GM12878 (cell line): ENCODE results near the gene KIDINS220. TPM values are rescaled to one million over a fixed set of nuclear protein-coding genes. Genes with fewer than 3 reads are reported as not detected.

Experiments used
- ATAC-seq: fragments of 200-7000 bp; cut with Tn5 transposase; 3 replicates; pipeline ENCODE4 v1.9.1; 2020; ENCODE audit warnings: mild to moderate bottlenecking, moderate library complexity
- BruUV-seq: library from RNA; stranded (reverse); fragments of 400-500 nt; replicated peaks from 2 replicates; lab custom pipeline; 2021; lab: Mats Ljungman, UMichigan
- CTCF ChIA-PET: fragments of 300-600 bp; sonication (Branson Sonifier 250); formaldehyde crosslinking; extraction: SDS; loops from one replicate; lab custom pipeline; 2021; ENCODE audit warnings: inconsistent platforms; lab: Yijun Ruan, JAX
- POLR2A ChIA-PET: fragments of 350-600 bp; formaldehyde crosslinking; extraction: SDS; loops from one replicate; lab custom pipeline; 2021; ENCODE audit warnings: inconsistent platforms; lab: Charles Lee
- RAD21 ChIA-PET: fragments of 300-600 bp; sonication (Branson Sonifier 250); formaldehyde crosslinking; loops from one replicate; lab custom pipeline; 2023; ENCODE audit warnings: antibody characterized with exemption; ENCODE audit not compliant: unreplicated experiment; lab: Charles Lee
- SMC1A ChIA-PET: fragments of 300-600 bp; sonication (Branson Sonifier 250); formaldehyde crosslinking; loops from one replicate; lab custom pipeline; 2023; ENCODE audit not compliant: unreplicated experiment, uncharacterized antibody; lab: Charles Lee
- DNase-seq: peaks from one replicate; pipeline ENCODE4 v3.0.0-alpha.2; 2011; ENCODE audit warnings: low read depth, low spot score
- FAIRE-seq: peaks from 3 replicates; lab custom pipeline; 2011; peaks lifted over from hg19 to GRCh38; lab: Jason Lieb, UNC
- H2AFZ ChIP-seq: 2 replicates; pipeline ENCODE4 v1.6.0; 2011; ENCODE audit warnings: low read depth, low read length, control low read depth; ENCODE audit not compliant: control insufficient read depth
- H3K27ac ChIP-seq: 2 replicates; pipeline ENCODE4 v1.5.1; 2011; ENCODE audit warnings: control low read depth; ENCODE audit not compliant: control insufficient read depth, insufficient read depth
- H3K27me3 ChIP-seq, 2 experiments: replicated peaks in 1 of 2; 2 replicates each; pipeline versions ENCODE4 v1.6.0 to v1.6.1; 2011; ENCODE audit warnings: low read length in 1 of 2; ENCODE audit not compliant: control insufficient read depth in 2 of 2, insufficient read depth in 2 of 2
- H3K36me3 ChIP-seq, 2 experiments: 2 replicates each; pipeline ENCODE4 v1.5.1; 2011; ENCODE audit warnings: low read length in 1 of 2; ENCODE audit not compliant: control insufficient read depth in 2 of 2, insufficient read depth in 2 of 2
- H3K4me1 ChIP-seq: 2 replicates; pipeline ENCODE4 v1.6.1; 2011; ENCODE audit warnings: mild to moderate bottlenecking, low read length, moderate library complexity, mixed read lengths; ENCODE audit not compliant: control insufficient read depth, insufficient read depth
- H3K4me2 ChIP-seq: 2 replicates; pipeline ENCODE4 v1.6.0; 2011; ENCODE audit warnings: control low read depth; ENCODE audit not compliant: control insufficient read depth, insufficient read depth
- H3K4me3 ChIP-seq: fragments of 200-600 bp; sonication (generic); 2 replicates; pipeline ENCODE4 v1.5.1; 2016
- H3K79me2 ChIP-seq: 2 replicates; pipeline ENCODE4 v1.6.0; 2011; ENCODE audit warnings: low read length; ENCODE audit not compliant: control insufficient read depth, insufficient read depth
- H3K9ac ChIP-seq: 2 replicates; pipeline ENCODE4 v1.8.0; 2011; ENCODE audit warnings: low read length, control low read depth, mixed read lengths; ENCODE audit not compliant: control insufficient read depth, insufficient read depth
- H3K9me3 ChIP-seq: replicated peaks from 3 replicates; pipeline ENCODE4 v1.5.1; 2011; ENCODE audit warnings: mild to moderate bottlenecking, low read length; ENCODE audit not compliant: control insufficient read depth, insufficient read depth
- H4K20me1 ChIP-seq: 2 replicates; pipeline ENCODE4 v1.6.0; 2011; ENCODE audit not compliant: control insufficient read depth, insufficient read depth
- ASH2L ChIP-seq: fragments of 300-600, 200-600 bp; sonication (generic); IDR thresholded peaks from 2 replicates; pipeline ENCODE4 v1.6.1; 2017; ENCODE audit warnings: low read depth, mild to moderate bottlenecking, borderline replicate concordance
- ATF7 ChIP-seq: fragments of 450-650 bp; IDR thresholded peaks from 2 replicates; pipeline ENCODE4 v1.6.1; 2016; ENCODE audit warnings: low read depth, mild to moderate bottlenecking
- CEBPB ChIP-seq, 2 experiments: fragments of 150-350 bp in 1 of 2; IDR thresholded peaks; 2 replicates each; pipeline ENCODE4 v1.6.1; 2012 to 2014; ENCODE audit warnings: low read depth in 2 of 2, low read length in 2 of 2, borderline replicate concordance in 1 of 2, inconsistent platforms in 1 of 2
- CREM ChIP-seq: IDR thresholded peaks from 2 replicates; pipeline ENCODE4 v1.6.1; 2014; ENCODE audit warnings: antibody characterized with exemption, low read depth
- JUNB ChIP-seq: IDR thresholded peaks from 2 replicates; pipeline ENCODE4 v1.6.1; 2016; ENCODE audit warnings: antibody characterized with exemption, mild to moderate bottlenecking
- MEF2A ChIP-seq: IDR thresholded peaks from 2 replicates; pipeline ENCODE4 v1.6.1; 2011; ENCODE audit warnings: low read depth, mild to moderate bottlenecking, low read length, moderate library complexity; ENCODE audit not compliant: insufficient read depth
- NFIC ChIP-seq: IDR thresholded peaks from 2 replicates; pipeline ENCODE4 v1.6.1; 2012; ENCODE audit warnings: low read depth, mild to moderate bottlenecking, inconsistent platforms, low read length, moderate library complexity
- PAX8 ChIP-seq: fragments of 450-650 bp; IDR thresholded peaks from 2 replicates; pipeline ENCODE4 v1.6.1; 2017; ENCODE audit warnings: mild to moderate bottlenecking, moderate library complexity
- RAD21 ChIP-seq: IDR thresholded peaks from 2 replicates; pipeline ENCODE4 v1.6.1; 2011; ENCODE audit warnings: mild to moderate bottlenecking, low read depth, low read length, moderate library complexity; ENCODE audit not compliant: insufficient read depth
- RBBP5 ChIP-seq: fragments of 200-600 bp; sonication (generic); conservative IDR thresholded peaks from 2 replicates; pipeline ENCODE4 v1.6.1; 2016
- WRNIP1 ChIP-seq: IDR thresholded peaks from 2 replicates; pipeline ENCODE4 v1.6.1; 2011; ENCODE audit warnings: low read depth, low read length, improper control_type of control experiment, borderline replicate concordance
- ZNF217 ChIP-seq: fragments of 450-650 bp; IDR thresholded peaks from 2 replicates; pipeline ENCODE4 v1.6.1; 2017; ENCODE audit warnings: antibody characterized with exemption, mild to moderate bottlenecking
- ZZZ3 ChIP-seq: IDR thresholded peaks from 2 replicates; pipeline ENCODE4 v1.6.1; 2011; ENCODE audit warnings: low read depth; ENCODE audit not compliant: control insufficient read depth, insufficient read length
- WGBS: methylation state at CpG from one replicate; pipeline ENCODE4 v1.1.6; 2016; ENCODE audit warnings: low lambda C conversion rate; ENCODE audit not compliant: insufficient replicate concordance, insufficient coverage; ENCODE audit errors: missing lambda C conversion rate; 5-methylcytosine and 5-hydroxymethylcytosine counted together
- in situ Hi-C: fragments of 300-500 bp; cut with MboI; formaldehyde crosslinking; loops from 9 replicates; pipeline ENCODE4 v1.14.3; 2018; ENCODE audit warnings: mixed read lengths
- intact Hi-C: fragments of 100-400 bp; cut with micrococcal nuclease; formaldehyde crosslinking; loops from one replicate; pipeline ENCODE4 v1.14.2; 2022; ENCODE audit not compliant: unreplicated experiment
- polyA plus RNA-seq, 11 experiments: library from polyadenylated mRNA; depleted of rRNA in 4 of 11; unstranded in 6 of 11; stranded (reverse) in 5 of 11; fragments of >200 nt; fragmentation: Nextera tagmentation in 4 of 11; fragmentation: Illumina TruSeq in 1 of 11; extraction: Ambion mirVana in 4 of 11; extraction: Trizol in 1 of 11; gene quantifications; 1 replicate in 1 of 11; 2 replicates in 10 of 11; pipeline versions ENCODE4 v1.2.1 to v1.2.3, GENCODE V29; 2011 to 2016; ENCODE audit warnings: inconsistent platforms in 2 of 11, missing spikeins in 2 of 11, low read depth in 1 of 11
- total RNA-seq, 4 experiments: library from RNA; depleted of rRNA in 3 of 4; stranded (reverse); fragments of >200 nt in 3 of 4; fragmentation: Illumina TruSeq in 1 of 4; extraction: Trizol in 1 of 4; gene quantifications; 2 replicates each; pipeline versions ENCODE4 v1.2.1 to v1.2.3, GENCODE V29; 2013 to 2021
- TF ChIP-seq, protein P1 (sequence below): IDR thresholded peaks from 2 replicates; pipeline ENCODE4 v1.6.1; 2012; ENCODE audit warnings: low read depth, low read length, improper control_type of control experiment
- TF ChIP-seq, protein P2 (sequence below): fragments of 450-650 bp; IDR thresholded peaks from 2 replicates; pipeline ENCODE4 v1.6.1; 2017; ENCODE audit warnings: antibody characterized with exemption, mild to moderate bottlenecking, moderate library complexity

The KIDINS220 gene
- total and polyA plus RNA-seq, 10 of the 15 experiments (the other 5 are each of a cell fraction or from before 2014, with no cell fraction given), result 6.0 to 31.2 (median 16.0) TPM

DNA sequence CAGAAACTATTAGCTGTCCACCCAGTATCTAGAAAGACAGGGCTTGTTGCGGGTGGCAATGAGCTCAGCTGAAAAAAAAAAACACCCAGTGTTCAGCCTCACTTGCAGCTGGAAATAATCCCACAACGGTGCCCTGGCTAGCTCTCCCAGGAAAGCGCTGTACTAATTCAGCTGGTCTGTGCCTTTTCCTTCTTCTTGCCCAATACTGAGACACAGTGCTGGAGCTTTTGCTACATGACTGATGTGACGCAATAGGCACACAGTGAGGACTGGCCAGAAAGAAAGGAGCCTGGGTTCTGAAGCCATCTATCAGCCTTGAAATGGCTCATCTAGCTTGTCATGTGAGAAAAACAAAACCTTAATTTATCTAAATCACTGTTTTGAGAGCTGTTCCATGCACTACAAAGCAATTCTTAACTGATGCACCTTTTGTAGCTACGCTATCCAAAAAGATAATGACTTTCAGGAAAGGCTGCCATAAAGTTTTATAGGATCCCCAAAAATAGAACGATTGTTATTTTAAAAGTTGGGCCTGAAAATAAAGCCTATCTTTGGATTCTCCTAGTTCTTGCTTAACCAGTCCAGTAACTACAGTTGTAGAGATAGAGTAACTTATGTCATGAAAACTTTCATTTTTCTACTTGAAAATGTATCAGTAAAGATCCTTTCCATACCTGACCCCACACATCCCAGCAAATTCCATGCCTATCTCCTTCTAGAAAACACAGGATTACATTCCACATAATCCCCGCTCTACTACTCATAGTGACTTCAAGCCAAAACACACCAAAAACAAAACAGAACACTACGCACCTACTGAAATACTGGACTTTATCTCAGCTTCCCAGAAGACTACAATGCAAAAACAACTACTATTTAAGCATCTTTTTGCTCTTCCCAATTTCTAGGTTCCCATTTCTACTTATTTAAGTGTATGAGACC lies 15.9 kb downstream of the KIDINS220 start:
- RAD21 ChIA-PET, result no interaction called here
- intact Hi-C loops, result no loop called here
- Histone ChIP-seq H3K9me3 (no peaks in the 10 kb centered on the region), H3K27me3 (no peaks in the 10 kb centered on the region), H3K4me2 (no peak overlapping the region), H4K20me1 (no peaks in the 10 kb centered on the region), H3K4me3 (no peak overlapping the region), H3K36me3 (peaks cover 0 to 6% of the 10 kb centered on the region in 2 experiments; a peak in 1 of 4 replicates), H3K79me2 (no peaks in the 10 kb centered on the region), H3K9ac (no peak overlapping the region), H2AFZ (no peak overlapping the region), H3K4me1 (no peaks in the 10 kb centered on the region), H3K27ac (no peak overlapping the region)
- SMC1A ChIA-PET, result interaction anchor here (0.6 to 1.3 kb wide), 3 partner anchors 25 to 1147 kb away, joined by 3 read pairs; no protein-coding TSS in a partner anchor
- no peak for DNase-seq
- BruUV-seq, result no TSS peak
- POLR2A ChIA-PET, result interaction anchor here (0.8 to 2.0 kb wide), 2 partner anchors 17 to 18 kb away, joined by 4 read pairs; no protein-coding TSS in a partner anchor
- CTCF ChIA-PET, result interaction anchor here (0.7 to 1.0 kb wide), 4 partner anchors 12 to 274 kb away, joined by 3 read pairs; no protein-coding TSS in a partner anchor
- WGBS, result 84% methylated on average over 8 of the region's 8 CpGs
- in situ Hi-C loops, result no loop called here
- ATAC-seq, result no peak
- FAIRE-seq, result no peak
- no peak for TF ChIP-seq MEF2A
- TF ChIP-seq WRNIP1, result no peak
- TF ChIP-seq ASH2L, result no peak
- TF ChIP-seq, protein P1, sequence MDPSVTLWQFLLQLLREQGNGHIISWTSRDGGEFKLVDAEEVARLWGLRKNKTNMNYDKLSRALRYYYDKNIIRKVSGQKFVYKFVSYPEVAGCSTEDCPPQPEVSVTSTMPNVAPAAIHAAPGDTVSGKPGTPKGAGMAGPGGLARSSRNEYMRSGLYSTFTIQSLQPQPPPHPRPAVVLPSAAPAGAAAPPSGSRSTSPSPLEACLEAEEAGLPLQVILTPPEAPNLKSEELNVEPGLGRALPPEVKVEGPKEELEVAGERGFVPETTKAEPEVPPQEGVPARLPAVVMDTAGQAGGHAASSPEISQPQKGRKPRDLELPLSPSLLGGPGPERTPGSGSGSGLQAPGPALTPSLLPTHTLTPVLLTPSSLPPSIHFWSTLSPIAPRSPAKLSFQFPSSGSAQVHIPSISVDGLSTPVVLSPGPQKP, result no peak
- no peak for TF ChIP-seq RBBP5
- TF ChIP-seq JUNB, result no peak
- TF ChIP-seq CEBPB (IDR thresholded peaks at IDR 0.05; ENCODE audit: borderline replicate concordance in 1 of 2, low read depth in 2 of 2, low read length in 2 of 2), result no peak
- no peak for TF ChIP-seq ATF7
- no peak for TF ChIP-seq PAX8
- TF ChIP-seq ZNF217, result no peak
- no peak for TF ChIP-seq ZZZ3
- no peak for TF ChIP-seq RAD21
- TF ChIP-seq CREM, result no peak
- TF ChIP-seq NFIC, result no peak
- TF ChIP-seq, protein P2, sequence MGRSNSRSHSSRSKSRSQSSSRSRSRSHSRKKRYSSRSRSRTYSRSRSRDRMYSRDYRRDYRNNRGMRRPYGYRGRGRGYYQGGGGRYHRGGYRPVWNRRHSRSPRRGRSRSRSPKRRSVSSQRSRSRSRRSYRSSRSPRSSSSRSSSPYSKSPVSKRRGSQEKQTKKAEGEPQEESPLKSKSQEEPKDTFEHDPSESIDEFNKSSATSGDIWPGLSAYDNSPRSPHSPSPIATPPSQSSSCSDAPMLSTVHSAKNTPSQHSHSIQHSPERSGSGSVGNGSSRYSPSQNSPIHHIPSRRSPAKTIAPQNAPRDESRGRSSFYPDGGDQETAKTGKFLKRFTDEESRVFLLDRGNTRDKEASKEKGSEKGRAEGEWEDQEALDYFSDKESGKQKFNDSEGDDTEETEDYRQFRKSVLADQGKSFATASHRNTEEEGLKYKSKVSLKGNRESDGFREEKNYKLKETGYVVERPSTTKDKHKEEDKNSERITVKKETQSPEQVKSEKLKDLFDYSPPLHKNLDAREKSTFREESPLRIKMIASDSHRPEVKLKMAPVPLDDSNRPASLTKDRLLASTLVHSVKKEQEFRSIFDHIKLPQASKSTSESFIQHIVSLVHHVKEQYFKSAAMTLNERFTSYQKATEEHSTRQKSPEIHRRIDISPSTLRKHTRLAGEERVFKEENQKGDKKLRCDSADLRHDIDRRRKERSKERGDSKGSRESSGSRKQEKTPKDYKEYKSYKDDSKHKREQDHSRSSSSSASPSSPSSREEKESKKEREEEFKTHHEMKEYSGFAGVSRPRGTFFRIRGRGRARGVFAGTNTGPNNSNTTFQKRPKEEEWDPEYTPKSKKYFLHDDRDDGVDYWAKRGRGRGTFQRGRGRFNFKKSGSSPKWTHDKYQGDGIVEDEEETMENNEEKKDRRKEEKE, result no peak
